Activated naive CD8-positive, alpha-beta T cell treated with anti-CD3 and anti-CD28 coated beads for 36 hours (primary cell): ENCODE data around the gene TESK2. TPM values are rescaled to one million over a fixed set of nuclear protein-coding genes. Genes with fewer than 3 reads are reported as not detected.
A peak's percentile ranks its signal among the peaks of the same experiment; 100 is the strongest.

ENCODE experiments used
- DNase-seq: peaks from one replicate; pipeline ENCODE4 v3.0.0; 2021
- H3K27ac Mint-ChIP-seq: one replicate; pipeline ENCODE4 v1.8.0; 2022; ENCODE audit warnings: mild to moderate bottlenecking, moderate library complexity, mixed read lengths
- H3K27me3 Mint-ChIP-seq: one replicate; pipeline ENCODE4 v1.8.0; 2022; ENCODE audit warnings: mild to moderate bottlenecking, mixed read lengths
- H3K36me3 Mint-ChIP-seq: one replicate; pipeline ENCODE4 v1.8.0; 2021; ENCODE audit warnings: mild to moderate bottlenecking, mixed read lengths
- H3K4me1 Mint-ChIP-seq: one replicate; pipeline ENCODE4 v1.8.0; 2021; ENCODE audit warnings: mixed read lengths
- H3K4me3 Mint-ChIP-seq: one replicate; pipeline ENCODE4 v1.8.0; 2022; ENCODE audit warnings: mild to moderate bottlenecking, moderate library complexity, mixed read lengths
- H3K9me3 Mint-ChIP-seq: one replicate; pipeline ENCODE4 v1.8.0; 2022; ENCODE audit warnings: mixed read lengths
- total RNA-seq, 2 experiments: library from RNA; stranded (reverse); gene quantifications; one replicate each; pipeline ENCODE4 v1.2.3, GENCODE V29; 2021

The TESK2 gene
- total RNA-seq, 2 experiments from 2014 or later = 2.4 to 2.9 TPM

DNA sequence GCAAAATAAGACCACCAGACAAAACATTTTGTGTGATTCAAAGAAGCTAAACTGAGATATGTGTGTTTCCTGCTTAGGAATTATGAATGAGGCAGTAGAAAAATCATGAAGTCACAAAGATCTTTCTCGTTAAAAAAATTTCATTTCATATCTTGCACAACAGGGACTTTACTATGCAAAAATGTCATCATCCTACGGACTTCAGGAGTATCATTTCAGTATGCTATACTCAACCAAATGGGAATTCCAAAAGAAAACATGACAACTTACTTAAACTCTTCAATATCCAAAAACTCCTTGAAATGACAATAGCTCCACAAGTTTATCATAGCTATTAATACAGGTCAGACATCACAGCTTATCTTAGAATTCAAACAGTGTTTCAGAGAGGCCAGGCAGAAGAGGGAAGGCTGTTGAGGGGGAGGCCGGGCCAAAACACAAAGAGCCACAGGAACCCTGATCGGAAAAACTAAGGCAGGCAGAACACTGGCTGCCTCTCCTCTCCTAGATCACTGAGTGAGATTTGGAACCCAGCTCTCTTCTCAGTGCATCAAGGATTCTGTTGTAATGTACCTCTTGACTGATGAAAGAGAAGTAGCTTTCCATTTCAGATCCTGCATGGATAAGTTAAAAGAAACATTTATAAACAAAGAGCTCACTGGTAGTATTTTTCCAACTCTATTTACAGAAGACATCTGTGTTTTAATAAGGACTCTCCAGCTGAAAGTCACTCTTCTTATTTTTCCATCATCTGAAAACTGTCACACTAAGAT lies 66.9 kb downstream of the TESK2 start:
- Mint-ChIP-seq H3K4me3 (no peak overlapping the region), H3K27me3 (no peaks in the 10 kb centered on the region), H3K27ac (no peak overlapping the region), H3K4me1 (no peaks in the 10 kb centered on the region), H3K36me3 (peaks cover 9% of the 10 kb centered on the region), H3K9me3 (peaks cover 4% of the 10 kb centered on the region)
- DNase-seq = no peak

DNA sequence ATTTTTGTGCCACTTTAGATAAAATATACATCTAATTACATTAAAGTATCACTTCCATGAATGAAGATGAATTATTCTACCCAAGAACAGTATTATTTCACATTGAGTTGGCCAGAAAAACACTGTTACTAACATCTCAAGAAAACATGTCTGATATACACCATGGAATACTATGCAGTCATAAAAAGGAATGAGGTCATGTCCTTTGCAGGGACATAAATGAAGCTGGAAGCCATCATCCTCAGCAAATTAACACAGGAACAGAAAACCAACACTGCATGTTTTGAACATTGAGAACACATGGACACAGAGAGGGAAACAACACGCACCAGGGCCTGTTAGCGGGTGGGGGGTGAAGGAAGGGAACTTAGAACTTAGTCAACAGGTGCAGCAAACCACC lies 69.0 kb downstream of the TESK2 start:
- Mint-ChIP-seq H3K4me3 (no peak overlapping the region), H3K4me1 (no peaks in the 10 kb centered on the region), H3K27ac (no peak overlapping the region), H3K9me3 (peaks cover 4% of the 10 kb centered on the region), H3K36me3 (peaks cover 9% of the 10 kb centered on the region), H3K27me3 (no peaks in the 10 kb centered on the region)
- DNase-seq = no peak

DNA sequence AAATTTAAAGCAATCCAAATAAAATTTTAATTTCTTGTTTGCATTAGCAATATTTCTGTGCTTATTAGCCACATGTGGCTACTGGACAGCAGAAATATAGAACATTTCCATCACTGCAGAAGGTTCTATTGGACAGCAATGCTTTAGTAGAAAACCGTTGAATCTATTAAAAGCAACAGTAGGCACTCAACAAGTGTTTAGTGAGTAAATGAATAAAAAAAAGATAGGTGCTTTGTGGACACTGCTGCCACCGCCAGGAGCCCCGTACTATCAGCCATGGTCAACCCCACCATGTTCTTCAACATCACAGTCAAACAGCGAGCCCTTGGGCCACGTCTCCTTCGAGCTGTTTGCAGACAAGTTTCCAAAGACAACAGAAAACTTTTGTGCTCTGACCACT lies 76.2 kb downstream of the TESK2 start:
- H3K27ac Mint-ChIP-seq = no peak overlapping the region
- no peaks in the 10 kb centered on the region for H3K27me3 Mint-ChIP-seq
- H3K9me3 Mint-ChIP-seq = no peaks in the 10 kb centered on the region
- H3K4me3 Mint-ChIP-seq = no peak overlapping the region
- H3K4me1 Mint-ChIP-seq = no peaks in the 10 kb centered on the region
- H3K36me3 Mint-ChIP-seq = no peaks in the 10 kb centered on the region
- no peak for DNase-seq

DNA sequence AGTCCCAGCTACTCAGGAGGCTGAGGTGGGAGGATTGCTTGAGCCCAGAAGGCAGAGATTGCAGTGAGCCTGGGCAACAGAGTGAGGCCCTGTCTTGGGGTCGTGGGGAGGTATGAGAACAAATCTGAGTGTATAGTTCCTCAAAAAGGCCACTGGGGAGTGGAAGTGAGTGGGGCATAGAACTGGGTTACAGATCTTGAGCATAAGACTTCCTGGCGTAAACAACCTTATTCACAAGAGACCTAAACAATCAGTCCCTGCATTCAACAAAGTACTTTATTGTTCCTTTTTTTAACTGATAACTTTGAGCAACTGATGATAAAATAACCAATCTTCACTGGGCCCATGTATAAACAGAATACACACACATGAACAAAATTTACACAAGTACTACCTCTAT lies 78.1 kb downstream of the TESK2 start:
- no peak for DNase-seq
- no peaks in the 10 kb centered on the region for H3K36me3 Mint-ChIP-seq
- H3K4me1 Mint-ChIP-seq = peaks cover 6% of the 10 kb centered on the region
- no peak overlapping the region for H3K27ac Mint-ChIP-seq
- H3K27me3 Mint-ChIP-seq = no peaks in the 10 kb centered on the region
- H3K9me3 Mint-ChIP-seq = no peaks in the 10 kb centered on the region
- H3K4me3 Mint-ChIP-seq = no peak overlapping the region

DNA sequence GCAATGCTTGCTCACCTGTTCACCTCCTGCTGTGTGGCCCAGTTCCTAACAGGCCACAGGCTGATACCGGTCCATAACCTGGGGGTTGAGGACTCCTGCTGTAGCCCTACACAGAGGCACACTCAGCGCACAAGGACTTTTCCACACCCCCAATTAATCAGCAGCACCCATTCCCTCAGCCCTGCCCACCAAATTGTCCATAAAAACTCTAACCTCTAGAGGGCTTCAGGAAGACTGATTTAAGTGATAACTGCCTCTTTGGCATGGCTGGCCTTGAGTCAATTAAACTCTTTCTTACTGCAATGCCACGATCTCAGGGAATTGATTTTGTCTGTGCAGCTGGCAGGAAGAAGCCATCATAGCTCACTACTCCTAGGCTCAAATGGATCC lies 79.5 kb downstream of the TESK2 start:
- Mint-ChIP-seq H3K9me3 (no peaks in the 10 kb centered on the region), H3K36me3 (no peaks in the 10 kb centered on the region), H3K4me1 (peaks cover 6% of the 10 kb centered on the region), H3K4me3 (no peak overlapping the region), H3K27me3 (no peaks in the 10 kb centered on the region), H3K27ac (no peak overlapping the region)
- no peak for DNase-seq

DNA sequence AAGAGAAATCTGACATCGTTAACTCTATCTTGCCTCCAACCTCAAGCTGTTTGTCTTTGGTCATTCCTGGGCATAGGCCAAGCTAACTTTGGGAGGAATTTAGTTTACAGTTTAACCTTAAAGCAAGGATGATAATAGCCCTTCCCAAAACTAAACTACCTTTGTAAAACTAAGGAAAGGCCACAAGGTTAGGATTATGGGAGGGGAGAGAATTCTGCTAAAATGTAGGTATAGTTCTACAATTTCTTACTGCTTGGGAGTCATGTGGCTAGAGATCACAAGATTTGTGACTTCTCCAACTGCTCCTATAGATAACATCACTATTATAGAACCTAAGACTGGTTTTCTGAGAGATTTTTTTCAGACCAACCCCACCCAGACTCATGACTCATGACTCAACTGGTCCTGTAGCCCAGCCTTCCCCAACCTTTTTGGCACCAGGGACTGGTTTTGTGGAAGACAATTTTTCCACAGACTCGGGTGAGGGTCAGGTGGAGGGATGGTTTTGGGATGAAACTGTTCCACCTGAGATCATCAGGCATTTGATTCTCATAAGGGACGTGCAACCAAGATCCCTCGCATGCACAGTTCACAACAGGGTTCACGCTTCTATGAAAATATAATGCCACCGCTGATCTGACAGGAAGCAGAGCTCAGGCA lies 80.0 kb downstream of the TESK2 start:
- H3K4me3 Mint-ChIP-seq = no peak overlapping the region
- peaks cover 6% of the 10 kb centered on the region for H3K4me1 Mint-ChIP-seq
- no peak overlapping the region for H3K27ac Mint-ChIP-seq
- no peaks in the 10 kb centered on the region for H3K27me3 Mint-ChIP-seq
- H3K9me3 Mint-ChIP-seq = no peaks in the 10 kb centered on the region
- H3K36me3 Mint-ChIP-seq = no peaks in the 10 kb centered on the region
- DNase-seq = no peak

DNA sequence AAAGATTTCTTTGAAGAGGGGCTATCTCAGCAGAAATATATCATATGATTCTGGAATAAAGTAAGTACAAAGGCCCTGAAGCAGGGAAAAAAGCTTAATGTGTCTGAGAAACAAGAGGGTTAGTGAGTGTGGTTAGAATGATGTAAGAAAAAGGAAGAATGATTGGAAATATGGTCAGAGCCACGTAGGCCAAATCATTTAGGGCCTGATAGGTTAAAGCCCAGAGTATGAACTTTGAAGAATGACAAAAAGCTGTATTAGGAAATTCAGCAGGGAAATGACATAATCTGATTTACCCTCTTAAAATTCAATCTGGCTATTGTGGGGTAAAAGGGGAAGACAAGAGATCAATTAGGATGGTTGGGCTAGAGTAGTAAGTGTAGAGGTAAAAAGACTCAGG lies 81.7 kb downstream of the TESK2 start:
- Mint-ChIP-seq H3K9me3 (no peaks in the 10 kb centered on the region), H3K27ac (peak overlapping the region; percentile 18), H3K27me3 (no peaks in the 10 kb centered on the region), H3K4me3 (no peak overlapping the region), H3K36me3 (no peaks in the 10 kb centered on the region), H3K4me1 (peaks cover 6% of the 10 kb centered on the region)
- no peak for DNase-seq

DNA sequence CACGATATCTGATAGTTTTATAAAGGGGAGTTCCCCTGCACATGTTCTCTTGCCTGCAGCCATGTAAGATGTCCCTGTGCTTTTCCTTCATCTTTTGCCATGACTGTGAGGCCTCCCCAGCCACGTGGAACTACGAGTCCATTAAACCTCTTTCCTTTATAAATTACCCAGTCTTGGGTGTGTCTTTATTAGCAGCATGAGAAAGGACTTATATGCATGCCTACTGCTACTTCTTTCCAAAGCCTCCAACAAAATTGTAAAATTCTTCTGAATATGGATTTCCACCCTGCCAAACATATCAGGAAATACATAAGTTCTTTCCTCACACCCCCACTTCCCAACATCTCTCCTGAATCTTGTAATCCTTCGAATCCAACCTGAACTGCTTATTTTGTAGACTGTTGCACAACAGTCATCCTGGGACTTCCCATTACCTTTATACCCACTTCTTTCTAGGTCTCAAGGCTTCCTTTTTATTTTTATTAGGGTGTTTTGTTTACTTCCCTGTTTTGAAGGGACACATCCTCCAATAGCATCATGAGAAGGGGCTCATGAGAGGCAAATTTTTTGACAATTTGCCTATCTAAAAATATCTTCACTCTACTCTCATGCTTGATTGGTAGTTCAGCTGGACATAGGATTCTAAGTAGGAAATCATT lies 83.2 kb downstream of the TESK2 start:
- Mint-ChIP-seq H3K9me3 (no peaks in the 10 kb centered on the region), H3K27ac (no peak overlapping the region), H3K4me1 (peaks cover 6% of the 10 kb centered on the region), H3K36me3 (no peaks in the 10 kb centered on the region), H3K27me3 (no peaks in the 10 kb centered on the region), H3K4me3 (no peak overlapping the region)
- DNase-seq = no peak

DNA sequence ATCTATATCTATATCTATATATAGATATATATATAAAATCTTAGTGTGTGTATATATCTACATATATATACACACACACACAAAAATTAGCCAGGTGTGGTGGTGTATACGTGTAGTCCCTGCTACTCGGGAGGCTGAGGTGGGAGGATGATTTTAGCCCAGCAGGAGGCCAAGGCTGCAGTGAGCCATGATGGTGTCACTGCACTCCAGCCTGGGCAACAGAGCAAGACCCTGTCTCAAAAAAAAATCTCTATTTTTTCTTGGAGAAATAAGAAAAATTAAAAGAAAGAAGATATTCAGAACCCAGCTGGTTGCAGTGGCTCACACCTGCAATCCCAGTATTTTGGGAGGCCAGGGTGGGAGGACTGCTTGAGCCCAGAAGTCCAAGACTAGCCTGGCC lies 85.3 kb downstream of the TESK2 start:
- no peak overlapping the region for H3K4me3 Mint-ChIP-seq

DNA sequence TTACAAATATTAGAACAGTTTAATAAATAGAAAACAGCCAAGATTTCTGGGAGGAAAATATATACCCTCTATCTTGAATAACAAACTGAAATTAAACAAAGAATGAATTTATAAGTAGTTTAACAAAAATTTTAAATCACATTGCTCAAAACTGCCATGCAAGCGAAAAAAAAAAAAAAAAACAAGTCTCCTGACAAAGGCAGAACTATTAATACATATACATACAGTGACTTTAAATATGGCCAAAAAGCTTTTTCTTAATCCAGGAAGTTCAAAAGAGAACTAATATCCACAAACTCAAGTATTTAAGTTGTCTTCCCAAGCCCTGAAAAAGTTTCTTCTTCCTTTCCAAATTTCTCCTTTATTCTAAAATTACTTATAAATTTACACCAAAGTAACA lies 87.2 kb downstream of the TESK2 start:
- H3K4me3 Mint-ChIP-seq = no peak overlapping the region
- H3K9me3 Mint-ChIP-seq = no peaks in the 10 kb centered on the region
- no peaks in the 10 kb centered on the region for H3K36me3 Mint-ChIP-seq
- H3K27ac Mint-ChIP-seq = no peak overlapping the region
- no peaks in the 10 kb centered on the region for H3K27me3 Mint-ChIP-seq
- no peaks in the 10 kb centered on the region for H3K4me1 Mint-ChIP-seq
- no peak for DNase-seq

More for the DNA sequence above, 85.3 kb downstream of the TESK2 start:
- no peaks in the 10 kb centered on the region for H3K36me3 Mint-ChIP-seq
- no peak for DNase-seq
- peaks cover 6% of the 10 kb centered on the region for H3K4me1 Mint-ChIP-seq
- no peaks in the 10 kb centered on the region for H3K27me3 Mint-ChIP-seq
- no peaks in the 10 kb centered on the region for H3K9me3 Mint-ChIP-seq
- H3K27ac Mint-ChIP-seq = no peak overlapping the region

DNA sequence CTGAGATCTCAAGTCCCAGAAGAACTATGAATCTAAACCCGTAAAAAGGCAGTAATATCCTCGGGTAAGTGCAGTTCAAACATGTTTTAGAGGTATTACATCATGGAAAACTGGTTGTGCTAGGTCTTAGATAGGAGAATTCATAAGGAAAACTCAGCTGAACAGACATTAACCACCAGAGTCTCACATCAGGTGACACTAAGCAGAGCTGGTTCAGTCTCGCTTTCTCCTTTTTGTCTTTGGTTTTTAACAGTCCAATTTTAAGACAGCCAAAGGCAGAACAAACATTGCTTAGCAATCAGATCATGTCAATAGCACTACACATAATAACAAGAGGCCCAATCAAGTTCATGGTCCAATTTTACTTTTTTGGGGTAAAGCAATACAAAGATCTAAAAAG lies 87.7 kb downstream of the TESK2 start:
- Mint-ChIP-seq H3K27me3 (no peaks in the 10 kb centered on the region), H3K4me3 (no peak overlapping the region), H3K27ac (no peak overlapping the region), H3K9me3 (no peaks in the 10 kb centered on the region), H3K36me3 (no peaks in the 10 kb centered on the region), H3K4me1 (no peaks in the 10 kb centered on the region)
- no peak for DNase-seq

DNA sequence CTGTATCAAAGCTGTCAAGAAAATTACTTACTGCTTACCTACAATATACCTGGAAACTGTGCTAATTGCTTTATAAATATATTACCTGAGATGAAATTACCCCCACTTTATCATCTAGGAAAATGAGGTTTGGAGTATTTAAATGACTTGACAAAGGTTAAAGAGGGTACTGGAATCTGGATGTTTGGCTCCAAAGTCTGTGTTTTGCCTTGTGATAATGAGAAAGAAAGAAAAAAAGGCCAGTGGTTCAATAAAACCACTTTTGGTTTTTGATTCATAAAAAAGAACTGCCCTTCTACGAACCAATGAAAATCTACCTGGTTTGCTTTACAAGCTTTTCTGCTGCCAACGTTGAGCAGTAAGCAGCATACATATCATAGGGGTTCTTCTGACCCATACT lies 89.4 kb downstream of the TESK2 start:
- Mint-ChIP-seq H3K4me3 (no peak overlapping the region), H3K4me1 (no peaks in the 10 kb centered on the region), H3K9me3 (no peaks in the 10 kb centered on the region), H3K36me3 (no peaks in the 10 kb centered on the region), H3K27me3 (no peaks in the 10 kb centered on the region), H3K27ac (no peak overlapping the region)
- no peak for DNase-seq

DNA sequence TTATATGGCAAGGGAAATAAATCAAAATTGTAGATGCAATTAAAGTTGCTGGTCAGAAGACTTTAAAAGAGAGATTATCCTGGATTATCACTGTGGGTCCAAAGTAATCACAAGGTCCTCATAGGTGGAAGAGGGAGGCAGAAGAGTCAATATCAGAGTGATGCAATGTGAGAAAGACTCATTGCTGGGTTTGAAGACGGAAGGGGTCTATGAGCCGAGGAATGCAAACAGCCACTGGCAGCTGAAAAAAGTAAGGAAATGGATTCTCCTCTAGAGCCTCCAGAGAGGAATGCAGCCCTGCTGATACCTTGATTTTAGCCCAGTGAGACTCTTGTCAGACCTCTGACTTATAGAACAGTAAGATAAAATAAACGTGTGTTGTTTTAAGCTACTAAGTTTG lies 90.9 kb downstream of the TESK2 start:
- no peaks in the 10 kb centered on the region for H3K36me3 Mint-ChIP-seq
- H3K27me3 Mint-ChIP-seq = no peaks in the 10 kb centered on the region
- H3K27ac Mint-ChIP-seq = no peak overlapping the region
- H3K9me3 Mint-ChIP-seq = no peaks in the 10 kb centered on the region
- no peaks in the 10 kb centered on the region for H3K4me1 Mint-ChIP-seq
- no peak overlapping the region for H3K4me3 Mint-ChIP-seq
- no peak for DNase-seq

DNA sequence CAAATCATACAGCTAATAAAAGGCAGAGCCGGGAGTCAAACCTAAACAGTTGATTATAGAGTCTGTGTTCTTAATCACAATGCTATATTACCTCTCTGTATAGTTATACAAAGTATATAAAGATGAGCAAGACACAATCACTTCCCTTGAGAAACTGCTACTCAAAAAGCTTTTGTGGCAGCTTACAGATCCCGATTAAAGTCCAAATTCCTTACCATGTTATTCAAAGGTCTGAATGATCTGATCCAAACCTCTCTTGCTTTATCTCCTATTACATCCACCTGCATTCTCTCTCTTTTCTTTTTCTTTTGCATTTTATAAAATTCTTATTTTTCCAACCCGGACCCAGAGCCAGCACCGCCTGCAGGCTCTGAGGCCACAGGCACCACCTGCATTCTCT lies 93.7 kb downstream of the TESK2 start:
- DNase-seq = no peak
- no peak overlapping the region for H3K4me3 Mint-ChIP-seq
- no peaks in the 10 kb centered on the region for H3K27me3 Mint-ChIP-seq
- H3K36me3 Mint-ChIP-seq = no peaks in the 10 kb centered on the region
- H3K9me3 Mint-ChIP-seq = no peaks in the 10 kb centered on the region
- no peak overlapping the region for H3K27ac Mint-ChIP-seq
- peaks cover 11% of the 10 kb centered on the region for H3K4me1 Mint-ChIP-seq

DNA sequence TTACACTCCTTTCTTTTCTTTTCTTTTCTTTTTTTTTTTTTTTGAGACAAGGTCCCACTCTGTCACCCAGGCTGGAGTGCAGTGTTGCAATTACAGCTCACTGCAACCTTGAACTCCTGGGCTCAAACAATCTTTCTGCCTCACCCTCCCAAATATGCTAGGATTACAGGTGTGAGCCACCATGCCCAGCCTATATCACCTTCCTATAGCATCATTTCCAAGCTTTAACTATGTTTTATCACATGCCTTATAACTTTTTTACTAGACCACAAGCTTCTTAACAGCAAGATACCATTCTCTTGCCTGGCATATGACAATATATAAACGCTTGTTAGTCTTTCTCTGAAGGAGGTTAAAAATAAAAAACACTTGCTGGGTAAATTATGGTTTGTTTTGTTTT lies 95.4 kb downstream of the TESK2 start:
- no peak overlapping the region for H3K4me3 Mint-ChIP-seq
- DNase-seq = no peak
- H3K27ac Mint-ChIP-seq = no peak overlapping the region
- H3K27me3 Mint-ChIP-seq = no peaks in the 10 kb centered on the region
- no peaks in the 10 kb centered on the region for H3K36me3 Mint-ChIP-seq
- peaks cover 11% of the 10 kb centered on the region for H3K4me1 Mint-ChIP-seq
- H3K9me3 Mint-ChIP-seq = no peaks in the 10 kb centered on the region

DNA sequence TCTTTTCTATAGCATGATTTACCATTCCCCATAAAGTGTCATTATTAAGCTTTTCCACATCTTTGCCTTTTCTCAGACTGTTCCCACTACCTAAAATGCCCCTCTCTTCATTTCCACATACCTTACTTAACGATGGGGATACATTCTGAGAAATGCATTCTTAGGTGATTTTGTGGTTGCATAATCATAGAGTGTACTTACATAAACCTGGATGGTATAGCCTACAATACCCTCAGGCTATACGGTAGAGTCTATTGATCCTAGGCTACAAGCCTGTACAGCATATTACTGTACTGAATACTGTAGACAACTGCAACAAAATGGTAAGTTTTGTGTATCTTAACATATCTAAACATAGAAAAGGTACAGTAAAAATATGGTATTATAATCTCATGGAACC lies 95.9 kb downstream of the TESK2 start:
- Mint-ChIP-seq H3K4me3 (no peak overlapping the region), H3K27me3 (no peaks in the 10 kb centered on the region), H3K36me3 (no peaks in the 10 kb centered on the region), H3K27ac (no peak overlapping the region), H3K4me1 (peaks cover 11% of the 10 kb centered on the region), H3K9me3 (no peaks in the 10 kb centered on the region)
- no peak for DNase-seq
